ENCODE data around the gene RAB29.

RAB29 gene

GRCh38 chr1:205794011-205794730 is 18.9 kb upstream of the RAB29 start:
- no peak for DNase-seq (ENCODE audit: low spot score)

GRCh38 chr1:205792961-205793673 is 17.8 kb upstream of the RAB29 start:
- no peak for DNase-seq (ENCODE audit: low spot score)

- DNase-seq (ENCODE audit: low spot score), result no peak
Observed at GRCh38 chr1:205792481-205792881, 17.2 kb upstream of the RAB29 start.

- peak; percentile 78 for DNase-seq (ENCODE audit: low spot score)
Observed at GRCh38 chr1:205791568-205792180, 16.4 kb upstream of the RAB29 start.

- no peak for DNase-seq (ENCODE audit: low spot score)
Observed at GRCh38 chr1:205787287-205787916, 12.1 kb upstream of the RAB29 start.

DNA sequence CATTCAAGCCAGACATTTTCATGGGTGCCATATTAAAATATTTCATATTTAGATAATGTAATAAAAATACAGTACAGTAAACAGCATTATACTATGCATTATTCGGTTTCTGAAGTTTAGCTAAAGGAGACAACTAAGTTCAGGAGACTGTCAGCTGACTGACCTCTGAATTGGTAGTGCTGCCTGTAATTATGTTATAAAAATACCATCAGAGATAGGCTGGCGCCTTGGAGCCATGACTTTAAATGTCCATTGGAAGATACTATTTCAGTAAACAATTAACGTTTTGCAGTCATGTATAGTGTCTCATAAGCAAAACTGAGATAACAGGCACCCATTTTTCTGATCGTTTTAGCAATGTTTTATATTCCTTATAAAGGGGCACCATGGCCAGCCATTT is 11.3 kb upstream of the RAB29 start:
- DNase-seq (ENCODE audit: low spot score), result no peak

- DNase-seq (ENCODE audit: low spot score), result no peak
Observed at GRCh38 chr1:205785446-205785845, 10.2 kb upstream of the RAB29 start.

DNA sequence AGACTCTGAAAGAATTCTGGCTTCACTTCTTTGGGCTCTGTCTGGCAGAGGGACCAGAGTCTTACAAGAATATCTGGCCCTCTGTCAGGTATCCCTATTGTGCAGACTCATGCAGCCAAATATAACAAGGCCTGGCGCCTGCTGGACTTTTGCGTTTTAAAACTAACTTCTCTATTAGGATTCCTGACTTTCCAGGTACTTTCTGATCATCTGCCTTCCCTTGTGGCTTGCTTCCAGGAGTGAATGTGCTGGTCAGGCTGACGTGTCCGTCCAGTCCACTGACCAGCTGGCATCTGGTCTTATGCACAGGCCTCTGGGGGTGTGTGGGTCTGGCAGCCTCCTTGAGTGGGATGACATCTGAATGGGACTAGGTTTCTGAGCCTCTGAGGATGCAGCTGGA is 8.6 kb upstream of the RAB29 start:
- DNase-seq (ENCODE audit: low spot score), result no peak

- no peak for DNase-seq (ENCODE audit: low spot score)
Observed at GRCh38 chr1:205783433-205783795, 8.1 kb upstream of the RAB29 start.

GRCh38 chr1:205782627-205783432 is 7.5 kb upstream of the RAB29 start:
- no peak for DNase-seq (ENCODE audit: low spot score)

- no peak for DNase-seq (ENCODE audit: low spot score)
Observed at GRCh38 chr1:205780335-205780734, 5.1 kb upstream of the RAB29 start.

- DNase-seq (ENCODE audit: low spot score), result no peak
Observed at GRCh38 chr1:205777994-205778393, 2.7 kb upstream of the RAB29 start.

- DNase-seq (ENCODE audit: low spot score), result peak; percentile 18
Observed at GRCh38 chr1:205775717-205776056, 405 bp upstream of the RAB29 start.

DNA sequence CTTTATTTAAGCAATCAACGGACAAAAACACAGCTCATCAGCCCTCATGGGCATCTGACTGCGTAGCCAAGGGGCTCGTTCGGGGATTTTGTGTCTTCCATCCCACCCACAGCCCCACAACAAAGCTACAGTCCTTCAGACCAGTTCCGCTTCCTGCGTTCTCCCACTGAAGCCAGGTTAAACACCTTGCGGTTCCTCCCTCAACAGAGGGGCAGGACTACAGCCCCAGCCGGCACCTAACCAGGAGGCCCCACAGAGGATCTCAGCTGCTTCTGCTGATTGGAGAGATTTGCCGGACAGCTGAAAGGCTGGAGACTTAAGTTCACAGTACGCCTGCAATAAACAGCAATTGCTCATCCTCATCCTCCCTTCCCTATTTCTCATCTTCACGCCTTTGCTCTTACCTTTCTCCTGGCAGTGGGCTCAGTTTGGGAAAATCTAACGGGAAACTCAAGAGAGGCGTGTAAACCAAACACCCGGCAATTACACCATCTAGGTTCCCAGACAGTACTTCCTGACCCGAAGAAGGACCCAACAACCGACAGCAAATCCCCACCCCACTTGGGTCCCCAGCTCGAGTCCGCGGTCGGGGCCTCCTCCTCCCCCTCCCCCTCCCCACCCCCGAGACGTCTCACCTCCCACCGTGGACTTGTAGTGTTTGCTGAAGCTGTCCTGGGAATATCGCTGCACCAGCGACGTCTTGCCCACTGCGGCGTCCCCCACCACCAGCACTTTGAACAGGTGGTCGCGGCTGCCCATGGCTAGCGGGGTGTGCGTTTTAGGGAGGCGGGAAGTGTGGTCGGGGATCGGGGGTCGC is 876 bp downstream of the RAB29 start:
- no peak for DNase-seq (ENCODE audit: low spot score)

DNA sequence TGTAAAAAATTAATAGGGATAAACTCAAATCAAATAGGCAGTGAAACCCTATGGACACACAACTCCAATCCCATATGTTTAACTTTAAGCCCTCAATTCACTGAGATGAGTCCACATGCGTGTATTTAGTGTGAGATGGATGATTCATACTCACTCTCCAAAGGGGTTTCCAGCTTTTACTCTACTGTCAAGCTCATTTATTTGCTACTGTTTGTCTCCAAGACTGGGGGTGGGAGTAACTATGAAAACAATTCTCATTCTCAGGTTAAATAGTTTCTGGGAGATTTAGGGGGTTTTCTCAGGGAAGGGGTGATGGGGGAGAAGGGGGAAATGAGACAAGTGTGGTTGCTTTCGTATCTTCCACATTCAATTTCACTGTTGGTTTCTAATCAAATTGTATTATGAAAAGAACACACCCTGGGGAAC is 2.7 kb downstream of the RAB29 start:
- DNase-seq (ENCODE audit: low spot score), result no peak

- DNase-seq (ENCODE audit: low spot score), result no peak
Observed at GRCh38 chr1:205770618-205771017, 4.7 kb downstream of the RAB29 start.

- peak; percentile 60 for DNase-seq (ENCODE audit: low spot score)
Observed at GRCh38 chr1:205769641-205770365, 5.5 kb downstream of the RAB29 start.

GRCh38 chr1:205767248-205767647 is 8.0 kb downstream of the RAB29 start:
- DNase-seq (ENCODE audit: low spot score), result no peak

DNA sequence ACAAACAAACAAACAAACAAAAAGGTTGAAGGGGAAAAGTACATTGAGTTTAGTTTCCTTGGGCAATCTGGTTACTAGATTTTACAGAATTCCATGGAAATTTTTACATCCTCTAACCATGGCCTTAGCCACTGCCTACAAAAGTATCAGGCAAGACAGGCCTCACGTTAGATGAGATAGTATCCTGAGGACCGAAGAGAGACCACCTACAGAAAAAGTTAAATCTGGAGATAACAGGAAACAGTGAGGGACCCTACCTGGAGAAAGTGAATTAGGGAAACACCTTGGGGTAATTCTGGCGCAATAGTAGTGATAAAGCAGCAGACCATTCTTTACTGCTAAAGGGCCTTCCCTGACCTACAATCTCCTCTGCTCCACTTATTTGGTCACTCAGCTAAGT is 8.7 kb downstream of the RAB29 start:
- DNase-seq (ENCODE audit: low spot score), result no peak

DNA sequence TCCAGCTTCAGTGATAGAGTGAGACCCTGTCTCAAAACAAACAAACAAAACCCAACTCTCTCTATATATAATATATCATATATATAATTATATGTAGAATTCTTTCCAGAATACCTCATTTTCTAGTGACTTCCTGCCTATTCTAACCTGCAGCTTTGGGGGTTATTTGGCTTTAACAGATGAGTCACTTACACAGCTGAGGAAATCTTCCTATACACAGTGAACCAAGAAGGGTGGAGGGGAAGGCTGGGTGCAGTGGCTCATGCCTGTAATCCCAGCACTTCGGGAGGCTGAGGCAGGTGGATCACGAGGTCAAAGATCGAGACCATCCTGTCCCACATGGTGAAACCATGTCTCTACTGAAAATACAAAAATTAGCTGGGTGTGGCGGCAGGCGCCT is 9.2 kb downstream of the RAB29 start:
- peak; percentile 20 for DNase-seq (ENCODE audit: low spot score)

DNA sequence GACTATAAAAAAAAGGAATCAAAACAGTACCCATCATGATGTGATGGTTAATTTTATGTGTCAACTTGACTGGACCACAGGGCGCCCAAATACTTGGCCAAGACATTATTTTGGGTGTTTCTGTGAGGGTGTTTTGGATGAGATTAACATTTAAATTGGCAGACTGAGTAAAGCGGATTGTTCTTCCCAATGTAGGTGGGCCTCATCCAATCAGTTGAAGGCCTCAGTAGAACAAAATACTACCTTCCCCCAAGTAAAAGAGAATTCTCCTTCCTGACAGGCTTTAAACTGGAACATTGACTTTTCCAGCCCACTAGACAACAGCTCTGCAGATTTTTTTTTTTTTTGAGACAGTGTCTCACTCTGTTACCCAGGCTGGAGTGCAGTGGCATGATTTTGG is 10.7 kb downstream of the RAB29 start:
- no peak for DNase-seq (ENCODE audit: low spot score)
